MM.1S (cell line): ENCODE results near the gene GNAI3.

Experiments
- CTCF ChIP-seq: fragments of 300-600 bp; sonication (generic); IDR thresholded peaks from 2 replicates; pipeline ENCODE4 v1.5.1; 2016; ENCODE audit warnings: antibody characterized with exemption, low read length, mixed read lengths
- EZH2 ChIP-seq: fragments of 300-600 bp; sonication (generic); optimal IDR thresholded peaks from 2 replicates; pipeline ENCODE3; 2017; ENCODE audit warnings: low read depth, mild to moderate bottlenecking, antibody characterized with exemption, low read length, mixed read lengths

DNA sequence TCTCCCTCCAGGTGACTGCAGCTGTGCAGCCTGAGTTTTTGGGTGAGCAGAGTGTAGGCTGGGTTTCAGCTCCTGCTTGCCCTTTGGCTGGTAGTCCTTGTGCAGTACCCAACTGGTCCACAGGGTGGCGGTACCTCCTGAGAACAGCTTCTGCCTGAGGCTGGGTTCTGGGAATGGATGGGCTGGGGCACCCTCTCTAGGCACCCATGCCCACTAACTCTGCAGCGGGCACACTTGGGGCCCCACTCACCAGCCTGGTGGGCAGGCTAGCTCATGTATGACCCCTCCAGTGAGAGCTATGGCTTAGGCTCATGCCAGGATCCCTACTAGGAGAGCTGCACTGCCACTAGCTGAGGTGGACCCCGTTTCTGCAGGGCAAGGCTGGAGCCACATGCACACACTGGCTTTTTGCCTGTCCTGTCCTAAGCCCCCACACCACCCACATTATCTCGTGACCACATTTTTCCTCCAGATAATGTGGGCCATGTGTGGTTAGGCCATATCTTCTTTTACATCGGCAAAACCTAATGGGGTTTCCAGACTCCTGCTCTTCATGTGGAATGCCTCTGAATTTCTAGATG is 92.0 kb downstream of the GNAI3 start:
- TF ChIP-seq EZH2, result no peak
- TF ChIP-seq CTCF, result peak; percentile 74
